HepG2 (cell line): ENCODE measurements around the gene CLASP1. TPM values are rescaled to one million over a fixed set of nuclear protein-coding genes. Genes with fewer than 3 reads are reported as not detected.

ENCODE experiments used
- ATAC-seq: fragments of 200-7000 bp; cut with Tn5 transposase; 3 replicates; pipeline ENCODE4 v1.9.1; 2020; ENCODE audit warnings: mild to moderate bottlenecking, moderate library complexity
- BruUV-seq: library from RNA; stranded (reverse); fragments of 400-500 nt; replicated peaks from 2 replicates; lab custom pipeline; 2021; lab: Mats Ljungman, UMichigan
- CTCF ChIA-PET: fragments of 300-600 bp; formaldehyde crosslinking; extraction: SDS; loops from one replicate; lab custom pipeline; 2021; ENCODE audit warnings: low total read pairs, inconsistent platforms, low intra/inter-chr PET ratio; lab: Yijun Ruan, JAX
- POLR2A ChIA-PET: fragments of 350-600 bp; sonication (Branson Sonifier 250); formaldehyde crosslinking; loops from one replicate; lab custom pipeline; 2020; ENCODE audit warnings: antibody characterized with exemption, inconsistent platforms; lab: Yijun Ruan, JAX
- DNase-seq: peaks from one replicate; pipeline ENCODE4 v3.0.0-alpha.2; 2015; ENCODE audit warnings: low spot score
- FAIRE-seq: peaks from 3 replicates; lab custom pipeline; 2011; peaks lifted over from hg19 to GRCh38; lab: Jason Lieb, UNC
- H2AFZ ChIP-seq: one replicate; pipeline ENCODE4 v1.6.1; 2011; ENCODE audit warnings: low read length, inconsistent platforms
- H3K27ac ChIP-seq: fragments of 300-600 bp; 3 replicates; pipeline ENCODE4 v1.8.0; 2011; ENCODE audit warnings: mixed run types, mild to moderate bottlenecking, mixed read lengths, low read length, inconsistent platforms; ENCODE audit not compliant: insufficient read depth; ENCODE audit errors: extremely low read length
- H3K27me3 ChIP-seq, 2 experiments: fragments of 200-600 bp in 1 of 2; 2 replicates in 1 of 2; 3 replicates in 1 of 2; pipeline versions ENCODE4 v1.6.0 to v1.8.0; 2011; ENCODE audit warnings: low read length in 2 of 2, mild to moderate bottlenecking in 2 of 2, moderate library complexity in 2 of 2, inconsistent platforms in 1 of 2; ENCODE audit not compliant: insufficient read depth in 2 of 2, control insufficient read depth in 1 of 2
- H3K36me3 ChIP-seq, 2 experiments: fragments of 200-600 bp in 1 of 2; replicated peaks in 1 of 2; 2 replicates in 1 of 2; 3 replicates in 1 of 2; pipeline versions ENCODE4 v1.5.1 to v1.8.0; 2011; ENCODE audit warnings: low read length in 2 of 2, inconsistent platforms in 1 of 2; ENCODE audit not compliant: insufficient read depth in 2 of 2, control insufficient read depth in 1 of 2
- H3K4me1 ChIP-seq: 2 replicates; pipeline ENCODE4 v1.5.1; 2012; ENCODE audit warnings: low read length, inconsistent platforms; ENCODE audit not compliant: insufficient read depth
- H3K4me2 ChIP-seq: 2 replicates; pipeline ENCODE4 v1.6.0; 2011; ENCODE audit warnings: low read depth, low read length, inconsistent platforms
- H3K4me3 ChIP-seq, 3 experiments: fragments of 200-600 bp in 1 of 3; sonication (generic), shearing (Covaris generic) in 1 of 3; replicated peaks in 1 of 3; 2 replicates each; pipeline ENCODE4 v1.5.1; 2011 to 2016; ENCODE audit warnings: low read length in 3 of 3, inconsistent platforms in 2 of 3, low read depth in 2 of 3, mild to moderate bottlenecking in 2 of 3, control low read depth in 1 of 3, mixed read lengths in 1 of 3; ENCODE audit not compliant: insufficient read depth in 1 of 3
- H3K79me2 ChIP-seq: one replicate; pipeline ENCODE4 v1.6.1; 2011; ENCODE audit warnings: low read length, inconsistent platforms; ENCODE audit not compliant: insufficient read depth
- H3K9ac ChIP-seq: 2 replicates; pipeline ENCODE4 v1.6.0; 2011; ENCODE audit warnings: mild to moderate bottlenecking, low read depth, low read length, inconsistent platforms; ENCODE audit not compliant: insufficient read depth
- H3K9me3 ChIP-seq: 2 replicates; pipeline ENCODE4 v1.5.1; 2012; ENCODE audit warnings: mild to moderate bottlenecking, low read length
- H4K20me1 ChIP-seq: 2 replicates; pipeline ENCODE4 v1.6.0; 2011; ENCODE audit warnings: inconsistent platforms, mild to moderate bottlenecking, low read length, moderate library complexity; ENCODE audit not compliant: insufficient read depth
- ARID2 ChIP-seq: sonication (generic); formaldehyde crosslinking; IDR thresholded peaks from 2 replicates; pipeline ENCODE4 v1.8.1; 2022; ENCODE audit warnings: mild to moderate bottlenecking, missing genetic modification reagents, borderline replicate concordance
- ATF2 ChIP-seq: sonication (generic); formaldehyde crosslinking; IDR thresholded peaks from 2 replicates; pipeline ENCODE4 v1.4.0; 2020; ENCODE audit warnings: missing genetic modification reagents
- HIVEP1 ChIP-seq: sonication (generic); formaldehyde crosslinking; IDR thresholded peaks from 2 replicates; pipeline ENCODE4 v1.4.0; 2020; ENCODE audit warnings: mild to moderate bottlenecking, missing genetic modification reagents
- HOXA3 ChIP-seq: sonication (generic); formaldehyde crosslinking; IDR thresholded peaks from 2 replicates; pipeline ENCODE4 v1.5.0; 2020; ENCODE audit warnings: missing genetic modification reagents
- NCOA5 ChIP-seq: sonication (generic); formaldehyde crosslinking; IDR thresholded peaks from 2 replicates; pipeline ENCODE4 v1.4.0; 2020; ENCODE audit warnings: missing genetic modification reagents
- NR2C2 ChIP-seq: sonication (generic); formaldehyde crosslinking; IDR thresholded peaks from 2 replicates; pipeline ENCODE4 v1.4.0; 2020; ENCODE audit warnings: missing genetic modification reagents, mild to moderate bottlenecking, moderate library complexity, borderline replicate concordance
- SRF ChIP-seq: IDR thresholded peaks from 2 replicates; pipeline ENCODE4 v1.6.1; 2011; ENCODE audit warnings: mild to moderate bottlenecking, low read depth, low read length, moderate library complexity
- ZGPAT ChIP-seq: IDR thresholded peaks from 2 replicates; pipeline ENCODE4 v1.6.1; 2016; ENCODE audit warnings: mild to moderate bottlenecking
- ZNF619 ChIP-seq: sonication (generic); formaldehyde crosslinking; IDR thresholded peaks from 2 replicates; pipeline ENCODE4 v1.4.0; 2020; ENCODE audit warnings: mild to moderate bottlenecking, missing genetic modification reagents
- ZNF672 ChIP-seq: sonication (generic); formaldehyde crosslinking; IDR thresholded peaks from 2 replicates; pipeline ENCODE4 v1.8.1; 2022; ENCODE audit warnings: missing genetic modification reagents
- ZNF761 ChIP-seq: sonication (generic); formaldehyde crosslinking; conservative IDR thresholded peaks from 2 replicates; pipeline ENCODE4 v1.4.0; 2020; ENCODE audit warnings: mild to moderate bottlenecking, missing genetic modification reagents
- ZNF781 ChIP-seq: sonication (generic); formaldehyde crosslinking; IDR thresholded peaks from 2 replicates; pipeline ENCODE4 v1.5.1; 2020; ENCODE audit warnings: borderline replicate concordance, mild to moderate bottlenecking, missing genetic modification reagents; ENCODE audit errors: not compliant biosample characterization
- WGBS: methylation state at CpG from one replicate; pipeline ENCODE4 v1.1.6; 2017; ENCODE audit warnings: low lambda C conversion rate; 5-methylcytosine and 5-hydroxymethylcytosine counted together
- in situ Hi-C: cut with HindIII; loops from 2 replicates; pipeline ENCODE4 v1.10.0; 2017; ENCODE audit warnings: low pct_unique_long_range_greater_than_20kb; ENCODE audit not compliant: extremely low pct_ligation_motif_present
- intact Hi-C: fragments of 100-400 bp; cut with micrococcal nuclease; formaldehyde crosslinking; loops from one replicate; pipeline ENCODE4 v1.10.0; 2022; ENCODE audit not compliant: unreplicated experiment
- polyA plus RNA-seq, 8 experiments: library from polyadenylated mRNA; depleted of rRNA in 3 of 8; stranded (reverse) in 7 of 8; unstranded in 1 of 8; fragments of >200 nt; fragmentation: Illumina TruSeq in 4 of 8; extraction: Trizol in 4 of 8; gene quantifications; 2 replicates each; pipeline versions ENCODE4 v1.2.1 to v1.2.3, GENCODE V29; 2011 to 2016; ENCODE audit warnings: low read depth in 4 of 8, missing spikeins in 1 of 8, mixed read lengths in 1 of 8; ENCODE audit not compliant: insufficient read depth in 1 of 8
- total RNA-seq, 5 experiments: library from RNA; depleted of rRNA; stranded (reverse); fragments of >200 nt; fragmentation: Illumina TruSeq; extraction: Trizol; gene quantifications; 2 replicates each; pipeline ENCODE4 v1.2.3, GENCODE V29; 2016; ENCODE audit warnings: low read depth in 1 of 5
- TF ChIP-seq, protein P1 (sequence below): sonication (generic); formaldehyde crosslinking; conservative IDR thresholded peaks from 2 replicates; pipeline ENCODE4 v1.4.0; 2020; ENCODE audit warnings: missing genetic modification reagents

CLASP1 gene
- total and polyA plus RNA-seq, 2 of the 13 experiments (the other 11 are each of a cell fraction or from before 2014, with no cell fraction given), result 11.7 to 47.9 TPM

GRCh38 chr2:121545257-121545656, 104.0 kb downstream of the CLASP1 start (continued):
- TF ChIP-seq NCOA5 (CRISPR knock-in tag) (no peak), ZNF761 (no peak), HOXA3 (CRISPR knock-in tag) (no peak)
- TF ChIP-seq, protein P1, sequence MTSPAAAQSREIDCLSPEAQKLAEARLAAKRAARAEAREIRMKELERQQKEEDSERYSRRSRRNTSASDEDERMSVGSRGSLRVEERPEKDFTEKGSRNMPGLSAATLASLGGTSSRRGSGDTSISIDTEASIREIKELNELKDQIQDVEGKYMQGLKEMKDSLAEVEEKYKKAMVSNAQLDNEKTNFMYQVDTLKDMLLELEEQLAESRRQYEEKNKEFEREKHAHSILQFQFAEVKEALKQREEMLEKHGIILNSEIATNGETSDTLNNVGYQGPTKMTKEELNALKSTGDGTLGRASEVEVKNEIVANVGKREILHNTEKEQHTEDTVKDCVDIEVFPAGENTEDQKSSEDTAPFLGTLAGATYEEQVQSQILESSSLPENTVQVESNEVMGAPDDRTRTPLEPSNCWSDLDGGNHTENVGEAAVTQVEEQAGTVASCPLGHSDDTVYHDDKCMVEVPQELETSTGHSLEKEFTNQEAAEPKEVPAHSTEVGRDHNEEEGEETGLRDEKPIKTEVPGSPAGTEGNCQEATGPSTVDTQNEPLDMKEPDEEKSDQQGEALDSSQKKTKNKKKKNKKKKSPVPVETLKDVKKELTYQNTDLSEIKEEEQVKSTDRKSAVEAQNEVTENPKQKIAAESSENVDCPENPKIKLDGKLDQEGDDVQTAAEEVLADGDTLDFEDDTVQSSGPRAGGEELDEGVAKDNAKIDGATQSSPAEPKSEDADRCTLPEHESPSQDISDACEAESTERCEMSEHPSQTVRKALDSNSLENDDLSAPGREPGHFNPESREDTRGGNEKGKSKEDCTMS (CRISPR knock-in tag), result no peak

DNA sequence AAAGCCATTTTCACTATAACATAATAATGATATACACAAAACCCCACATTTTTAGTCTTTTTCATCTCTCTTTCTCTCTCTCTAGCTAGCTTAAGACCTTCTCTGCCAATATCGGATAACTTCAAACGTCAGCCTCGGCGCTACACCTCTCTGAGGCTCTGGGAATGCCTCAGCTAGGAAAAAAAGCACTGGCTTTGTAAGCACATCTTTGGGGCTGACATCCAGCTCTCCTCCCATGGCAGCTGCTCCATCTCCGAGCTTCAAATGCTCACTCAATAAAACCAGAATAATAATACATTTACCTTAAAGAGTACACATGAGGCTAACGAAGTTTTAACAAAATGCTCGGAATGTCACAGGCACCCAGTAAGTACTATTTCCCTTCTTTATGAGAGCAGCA, 107.8 kb downstream of the CLASP1 start:
- in situ Hi-C loops, result no loop called here
- DNase-seq, result no peak
- Histone ChIP-seq H3K4me2 (no peak overlapping the region), H3K4me1 (no peaks in the 10 kb centered on the region), H4K20me1 (no peaks in the 10 kb centered on the region; the same call in 1 of the 2 replicates), H3K27ac (no peak overlapping the region), H3K27me3 (no peaks in the 10 kb centered on the region), H3K79me2 (peaks cover 48% of the 10 kb centered on the region), H3K9ac (no peak overlapping the region), H3K9me3 (no peaks in the 10 kb centered on the region), H3K36me3 (no peaks in the 10 kb centered on the region), H2AFZ (no peak overlapping the region), H3K4me3 (no peak overlapping the region)
- 92% methylated on average over 7 of the region's 7 CpGs for WGBS
- FAIRE-seq, result no peak
- no peak for ATAC-seq
- BruUV-seq, result no TSS peak
- ChIA-PET POLR2A (interaction anchor here (1.8 kb wide), 1 partner anchor 11 kb away, joined by 8 read pairs; the partner anchor contains the start of gene RNU4ATAC), CTCF (no interaction called here)
- intact Hi-C loops, result no loop called here
- no peak for TF ChIP-seq ZNF672
- TF ChIP-seq ZGPAT, result no peak
- TF ChIP-seq ATF2 (CRISPR knock-in tag), result no peak
- TF ChIP-seq ZNF619, result no peak
- no peak for TF ChIP-seq SRF
- no peak for TF ChIP-seq ARID2 (CRISPR knock-in tag)
- no peak for TF ChIP-seq ZNF781 (CRISPR knock-in tag)
- TF ChIP-seq NR2C2, result no peak
- no peak for TF ChIP-seq HIVEP1
